ENCODE measurements around the gene MAP3K20.

DNA sequence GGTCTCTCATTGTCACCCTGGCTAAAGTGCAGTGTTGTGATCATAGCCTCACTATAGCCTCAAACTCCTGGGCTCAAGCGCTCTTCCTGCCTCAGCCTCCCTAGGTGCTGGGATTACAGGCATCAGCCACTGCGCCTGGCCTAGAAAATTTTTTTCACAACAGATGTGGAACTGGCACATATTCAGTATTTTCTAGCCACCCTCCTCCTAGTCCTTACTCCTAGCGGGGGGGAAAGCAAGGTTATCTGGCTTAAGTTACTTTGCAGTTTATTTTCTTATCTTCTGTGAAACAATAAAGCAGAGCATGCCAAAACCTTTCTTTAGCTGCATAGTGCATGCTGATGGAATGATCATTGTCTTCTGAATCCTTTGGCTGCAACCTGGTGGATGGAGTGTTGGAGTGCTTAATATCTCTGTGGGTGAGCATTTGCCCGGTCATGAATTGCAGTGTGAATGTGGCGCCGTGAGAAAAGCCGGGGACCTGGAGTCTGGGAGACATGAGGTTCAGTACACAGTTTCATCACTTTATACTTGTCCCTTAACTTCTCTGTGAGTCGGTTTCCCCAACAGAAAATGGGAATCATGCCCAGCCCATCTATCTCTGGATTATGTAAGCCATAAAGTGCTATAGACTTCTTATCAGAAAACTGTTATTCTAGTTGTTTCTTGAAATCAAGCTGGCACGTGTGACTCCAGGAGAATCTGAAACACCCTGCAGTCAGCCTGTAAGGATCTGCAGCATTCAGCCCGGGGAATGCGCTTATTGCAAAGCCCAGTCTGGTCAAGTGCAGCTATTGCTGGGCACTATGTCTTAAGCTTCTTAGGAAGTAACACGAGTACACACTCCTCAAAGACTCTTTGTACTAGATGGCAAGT, 38.2 kb upstream of the MAP3K20 start:
- TF ChIP-seq, protein P1, sequence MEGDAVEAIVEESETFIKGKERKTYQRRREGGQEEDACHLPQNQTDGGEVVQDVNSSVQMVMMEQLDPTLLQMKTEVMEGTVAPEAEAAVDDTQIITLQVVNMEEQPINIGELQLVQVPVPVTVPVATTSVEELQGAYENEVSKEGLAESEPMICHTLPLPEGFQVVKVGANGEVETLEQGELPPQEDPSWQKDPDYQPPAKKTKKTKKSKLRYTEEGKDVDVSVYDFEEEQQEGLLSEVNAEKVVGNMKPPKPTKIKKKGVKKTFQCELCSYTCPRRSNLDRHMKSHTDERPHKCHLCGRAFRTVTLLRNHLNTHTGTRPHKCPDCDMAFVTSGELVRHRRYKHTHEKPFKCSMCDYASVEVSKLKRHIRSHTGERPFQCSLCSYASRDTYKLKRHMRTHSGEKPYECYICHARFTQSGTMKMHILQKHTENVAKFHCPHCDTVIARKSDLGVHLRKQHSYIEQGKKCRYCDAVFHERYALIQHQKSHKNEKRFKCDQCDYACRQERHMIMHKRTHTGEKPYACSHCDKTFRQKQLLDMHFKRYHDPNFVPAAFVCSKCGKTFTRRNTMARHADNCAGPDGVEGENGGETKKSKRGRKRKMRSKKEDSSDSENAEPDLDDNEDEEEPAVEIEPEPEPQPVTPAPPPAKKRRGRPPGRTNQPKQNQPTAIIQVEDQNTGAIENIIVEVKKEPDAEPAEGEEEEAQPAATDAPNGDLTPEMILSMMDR (IDR thresholded peaks at IDR 0.05): peak in 1 of 6 experiments; percentile 11
- no peak for TF ChIP-seq POLR2A (IDR thresholded peaks at IDR 0.05)
